ENCODE measurements around the gene JAG2.

JAG2 gene

GRCh38 chr14:105168496-105168978 is at the start of gene JAG2:
Gene JAG2, minus strand, starts transcription at chr14:105168776. Its CDS starts 356 bp downstream, at chr14:105168420.
- peak; percentile 35 to 38 for DNase-seq (ENCODE audit: low read depth in 2 of 2)

- no peak for DNase-seq (ENCODE audit: low read depth in 2 of 2)
Observed at GRCh38 chr14:105217774-105218173, 49.2 kb upstream of the JAG2 start.

- no peak for DNase-seq (ENCODE audit: low read depth in 2 of 2)
Observed at GRCh38 chr14:105216490-105217247, 48.1 kb upstream of the JAG2 start.

GRCh38 chr14:105215602-105216001 is 47.0 kb upstream of the JAG2 start:
- no peak for DNase-seq (ENCODE audit: low read depth in 2 of 2)

GRCh38 chr14:105214324-105214915 is 45.8 kb upstream of the JAG2 start:
- DNase-seq (ENCODE audit: low read depth in 2 of 2), result no peak

- no peak for DNase-seq (ENCODE audit: low read depth in 2 of 2)
Observed at GRCh38 chr14:105213361-105213760, 44.8 kb upstream of the JAG2 start.

- DNase-seq (ENCODE audit: low read depth in 2 of 2), result no peak
Observed at GRCh38 chr14:105212541-105213300, 44.1 kb upstream of the JAG2 start.

- no peak for DNase-seq (ENCODE audit: low read depth in 2 of 2)
Observed at GRCh38 chr14:105211758-105212089, 43.1 kb upstream of the JAG2 start.

- no peak for DNase-seq (ENCODE audit: low read depth in 2 of 2)
Observed at GRCh38 chr14:105211086-105211757, 42.6 kb upstream of the JAG2 start.

GRCh38 chr14:105210266-105211025 is 41.9 kb upstream of the JAG2 start:
- no peak for DNase-seq (ENCODE audit: low read depth in 2 of 2)

- DNase-seq (ENCODE audit: low read depth in 2 of 2), result no peak
Observed at GRCh38 chr14:105209646-105210045, 41.1 kb upstream of the JAG2 start.

- no peak for DNase-seq (ENCODE audit: low read depth in 2 of 2)
Observed at GRCh38 chr14:105209091-105209490, 40.5 kb upstream of the JAG2 start.

GRCh38 chr14:105208738-105209075 is 40.1 kb upstream of the JAG2 start:
- no peak for DNase-seq (ENCODE audit: low read depth in 2 of 2)

GRCh38 chr14:105207996-105208737 is 39.6 kb upstream of the JAG2 start:
- DNase-seq (ENCODE audit: low read depth in 2 of 2), result no peak

GRCh38 chr14:105207460-105207901 is 38.9 kb upstream of the JAG2 start:
- no peak for DNase-seq (ENCODE audit: low read depth in 2 of 2)

- DNase-seq (ENCODE audit: low read depth in 2 of 2), result no peak
Observed at GRCh38 chr14:105206873-105207272, 38.3 kb upstream of the JAG2 start.

- no peak for DNase-seq (ENCODE audit: low read depth in 2 of 2)
Observed at GRCh38 chr14:105205673-105206208, 37.2 kb upstream of the JAG2 start.

- no peak for DNase-seq (ENCODE audit: low read depth in 2 of 2)
Observed at GRCh38 chr14:105204931-105205672, 36.5 kb upstream of the JAG2 start.

- no peak for DNase-seq (ENCODE audit: low read depth in 2 of 2)
Observed at GRCh38 chr14:105204206-105204930, 35.8 kb upstream of the JAG2 start.

Measured in stimulated activated CD4-positive, alpha-beta T cell treated with anti-CD3 and anti-CD28 coated beads, Interleukin-12 subunit alpha, Interleukin-12 subunit beta, amount 100 ng/mL, for 24 hours (primary cell).